D341Med (cell line): ENCODE data around the gene NUTM2B.
"Not testable (repeated sequence)": the region's sequence is repeated elsewhere in the genome, so short reads cannot be mapped to it uniquely, and the experiment has no call there.

Experiments
- DNase-seq: peaks from one replicate; pipeline ENCODE4 v3.0.0; 2012; ENCODE audit warnings: low spot score

The NUTM2B gene

GRCh38 chr10:79726620-79727019 is 23.6 kb downstream of the NUTM2B start:
- DNase-seq: not testable (repeated sequence)

GRCh38 chr10:79744844-79745243 is 41.8 kb downstream of the NUTM2B start:
- DNase-seq: not testable (repeated sequence)

GRCh38 chr10:79748510-79748909 is 45.5 kb downstream of the NUTM2B start:
- not testable (repeated sequence) for DNase-seq

GRCh38 chr10:79753601-79754000 is 50.6 kb downstream of the NUTM2B start:
- DNase-seq: not testable (repeated sequence)

- DNase-seq: not testable (repeated sequence)
Observed at GRCh38 chr10:79758297-79758993, 55.4 kb downstream of the NUTM2B start.
